ENCODE data around the gene CHL1. TPM values are rescaled to one million over a fixed set of nuclear protein-coding genes. Genes with fewer than 3 reads are reported as not detected.

Gene CHL1
- total and polyA plus RNA-seq, 2 experiments from 2014 or later: 0.20 TPM; not detected in 1

GRCh38 chr3:394775-395174, 198.2 kb downstream of the CHL1 start:
- Histone ChIP-seq H3K79me2 (no peaks in the 10 kb centered on the region), H3K27ac (no peak overlapping the region), H3K36me3 (replicated peaks; ENCODE audit: insufficient read depth, low read depth) (no peaks in the 10 kb centered on the region), H3K4me1 (ENCODE audit: insufficient read depth) (no peaks in the 10 kb centered on the region), H3K4me2 (no peak overlapping the region), H3K4me3 (no peak overlapping the region), H4K20me1 (ENCODE audit: insufficient read depth, poor library complexity, severe bottlenecking) (no peaks in the 10 kb centered on the region), H2AFZ (no peak overlapping the region), H3K9me3 (ENCODE audit: low read depth) (no peaks in the 10 kb centered on the region), H3K27me3 (no peaks in the 10 kb centered on the region), H3K9me2 (replicated peaks; ENCODE audit: insufficient read depth) (no peaks in the 10 kb centered on the region)
- TF ChIP-seq EZH2 (IDR thresholded peaks at IDR 0.05; ENCODE audit: borderline replicate concordance): no peak
- TF ChIP-seq CTCF (IDR thresholded peaks at IDR 0.05; ENCODE audit: poor library complexity): no peak
- TF ChIP-seq EZH2phosphoT487 (IDR thresholded peaks at IDR 0.05; ENCODE audit: low read depth, severe bottlenecking, unreplicated experiment): no peak
- DNase-seq (ENCODE audit: low spot score): no peak
- 72% methylated on average over 4 of the region's 4 CpGs for WGBS (ENCODE audit: low lambda C conversion rate, missing lambda C conversion rate)

- TF ChIP-seq EZH2phosphoT487 (IDR thresholded peaks at IDR 0.05; ENCODE audit: low read depth, severe bottlenecking, unreplicated experiment) (no peak), CTCF (IDR thresholded peaks at IDR 0.05; ENCODE audit: poor library complexity) (no peak), EZH2 (IDR thresholded peaks at IDR 0.05; ENCODE audit: borderline replicate concordance) (no peak)
- DNase-seq (ENCODE audit: low spot score): no peak
- WGBS (ENCODE audit: low lambda C conversion rate, missing lambda C conversion rate): 77% methylated on average over 3 of the region's 3 CpGs
- Histone ChIP-seq H3K4me1 (ENCODE audit: insufficient read depth) (no peaks in the 10 kb centered on the region), H2AFZ (no peak overlapping the region), H3K9me2 (replicated peaks; ENCODE audit: insufficient read depth) (no peaks in the 10 kb centered on the region), H4K20me1 (ENCODE audit: insufficient read depth, poor library complexity, severe bottlenecking) (no peaks in the 10 kb centered on the region), H3K27me3 (no peaks in the 10 kb centered on the region), H3K9me3 (ENCODE audit: low read depth) (no peaks in the 10 kb centered on the region), H3K79me2 (no peaks in the 10 kb centered on the region), H3K4me3 (no peak overlapping the region), H3K27ac (no peak overlapping the region), H3K4me2 (no peak overlapping the region), H3K36me3 (replicated peaks; ENCODE audit: insufficient read depth, low read depth) (no peaks in the 10 kb centered on the region)
Measured at GRCh38 chr3:396293-396692, 199.7 kb downstream of the CHL1 start.

- no peak for TF ChIP-seq EZH2 (IDR thresholded peaks at IDR 0.05; ENCODE audit: borderline replicate concordance)
- TF ChIP-seq CTCF (IDR thresholded peaks at IDR 0.05; ENCODE audit: poor library complexity): no peak
- no peaks in the 10 kb centered on the region for H3K79me2 ChIP-seq
- no peak overlapping the region for H2AFZ ChIP-seq
- H3K9me3 ChIP-seq (ENCODE audit: low read depth): no peaks in the 10 kb centered on the region
- H3K27me3 ChIP-seq: no peaks in the 10 kb centered on the region
- H3K9me2 ChIP-seq (replicated peaks; ENCODE audit: insufficient read depth): no peaks in the 10 kb centered on the region
- no peak overlapping the region for H3K4me2 ChIP-seq
- H3K4me3 ChIP-seq: no peak overlapping the region
- no peak for DNase-seq (ENCODE audit: low spot score)
- no peaks in the 10 kb centered on the region for H4K20me1 ChIP-seq (ENCODE audit: insufficient read depth, poor library complexity, severe bottlenecking)
- no peaks in the 10 kb centered on the region for H3K4me1 ChIP-seq (ENCODE audit: insufficient read depth)
- H3K36me3 ChIP-seq (replicated peaks; ENCODE audit: insufficient read depth, low read depth): no peaks in the 10 kb centered on the region
- WGBS (ENCODE audit: low lambda C conversion rate, missing lambda C conversion rate): 86% methylated on average over 6 of the region's 6 CpGs
- H3K27ac ChIP-seq: no peak overlapping the region
Measured at GRCh38 chr3:399647-400046, 203.1 kb downstream of the CHL1 start.

- Histone ChIP-seq H3K27ac (no peak overlapping the region), H3K4me1 (ENCODE audit: insufficient read depth) (no peaks in the 10 kb centered on the region), H3K27me3 (no peaks in the 10 kb centered on the region), H2AFZ (no peak overlapping the region), H3K4me2 (no peak overlapping the region), H3K79me2 (no peaks in the 10 kb centered on the region), H3K36me3 (replicated peaks; ENCODE audit: insufficient read depth, low read depth) (no peaks in the 10 kb centered on the region), H3K9me3 (ENCODE audit: low read depth) (no peaks in the 10 kb centered on the region), H4K20me1 (ENCODE audit: insufficient read depth, poor library complexity, severe bottlenecking) (no peaks in the 10 kb centered on the region), H3K4me3 (no peak overlapping the region), H3K9me2 (replicated peaks; ENCODE audit: insufficient read depth) (no peaks in the 10 kb centered on the region)
- WGBS (ENCODE audit: low lambda C conversion rate, missing lambda C conversion rate): 79% methylated on average over 4 of the region's 4 CpGs
- DNase-seq (ENCODE audit: low spot score): no peak
- TF ChIP-seq EZH2 (IDR thresholded peaks at IDR 0.05; ENCODE audit: borderline replicate concordance) (no peak), CTCF (IDR thresholded peaks at IDR 0.05; ENCODE audit: poor library complexity) (no peak), EZH2phosphoT487 (IDR thresholded peaks at IDR 0.05; ENCODE audit: low read depth, severe bottlenecking, unreplicated experiment) (no peak)
Measured at GRCh38 chr3:403826-404225, 207.3 kb downstream of the CHL1 start.

Measured in hepatocyte (in vitro differentiated cells).